Endothelial cell (in vitro differentiated cells): ENCODE results near the gene BRMS1. TPM values are rescaled to one million over a fixed set of nuclear protein-coding genes. Genes with fewer than 3 reads are reported as not detected.

Experiments
- DNase-seq: peaks from one replicate; pipeline ENCODE4 v3.0.0; 2021; ENCODE audit warnings: low spot score
- H3K27ac Mint-ChIP-seq: one replicate; pipeline ENCODE4 v1.8.0; 2021; ENCODE audit warnings: mixed read lengths, inconsistent platforms; ENCODE audit not compliant: unreplicated experiment
- H3K27me3 Mint-ChIP-seq: one replicate; pipeline ENCODE4 v1.8.0; 2021; ENCODE audit warnings: mild to moderate bottlenecking, moderate library complexity, mixed read lengths, inconsistent platforms; ENCODE audit not compliant: unreplicated experiment
- H3K36me3 Mint-ChIP-seq: one replicate; pipeline ENCODE4 v1.8.0; 2021; ENCODE audit warnings: mild to moderate bottlenecking, low read depth, mixed read lengths, inconsistent platforms; ENCODE audit not compliant: unreplicated experiment
- H3K4me1 Mint-ChIP-seq: one replicate; pipeline ENCODE4 v1.8.0; 2021; ENCODE audit warnings: mild to moderate bottlenecking, mixed read lengths, inconsistent platforms; ENCODE audit not compliant: unreplicated experiment
- H3K4me3 Mint-ChIP-seq: one replicate; pipeline ENCODE4 v1.8.0; 2021; ENCODE audit warnings: mild to moderate bottlenecking, mixed read lengths, inconsistent platforms; ENCODE audit not compliant: unreplicated experiment
- H3K9me3 Mint-ChIP-seq: one replicate; pipeline ENCODE4 v1.8.0; 2021; ENCODE audit warnings: mixed read lengths, inconsistent platforms; ENCODE audit not compliant: unreplicated experiment
- total RNA-seq: library from RNA; stranded (reverse); fragmentation: NEBNext Ultra II Directional; extraction: Animal tissue kit (Norgen Biotek cat#: 25700); gene quantifications from one replicate; pipeline ENCODE4 v1.2.1, GENCODE V29; 2021; ENCODE audit not compliant: unreplicated experiment
- TF ChIP-seq, protein P1 (sequence below): fragments of 200-600 bp; sonication (generic); IDR thresholded peaks from one replicate; pipeline ENCODE4 v1.5.0; 2021; ENCODE audit warnings: antibody characterized with exemption; ENCODE audit not compliant: unreplicated experiment

BRMS1 gene
- total RNA-seq, 1 donor from 2014 or later, result 38.4 TPM

- Mint-ChIP-seq H3K27ac (no peak overlapping the region), H3K4me1 (peaks cover 20% of the 10 kb centered on the region), H3K36me3 (peaks cover 9% of the 10 kb centered on the region), H3K9me3 (no peaks in the 10 kb centered on the region), H3K4me3 (no peak overlapping the region), H3K27me3 (peaks cover 10% of the 10 kb centered on the region)
- TF ChIP-seq, protein P1, sequence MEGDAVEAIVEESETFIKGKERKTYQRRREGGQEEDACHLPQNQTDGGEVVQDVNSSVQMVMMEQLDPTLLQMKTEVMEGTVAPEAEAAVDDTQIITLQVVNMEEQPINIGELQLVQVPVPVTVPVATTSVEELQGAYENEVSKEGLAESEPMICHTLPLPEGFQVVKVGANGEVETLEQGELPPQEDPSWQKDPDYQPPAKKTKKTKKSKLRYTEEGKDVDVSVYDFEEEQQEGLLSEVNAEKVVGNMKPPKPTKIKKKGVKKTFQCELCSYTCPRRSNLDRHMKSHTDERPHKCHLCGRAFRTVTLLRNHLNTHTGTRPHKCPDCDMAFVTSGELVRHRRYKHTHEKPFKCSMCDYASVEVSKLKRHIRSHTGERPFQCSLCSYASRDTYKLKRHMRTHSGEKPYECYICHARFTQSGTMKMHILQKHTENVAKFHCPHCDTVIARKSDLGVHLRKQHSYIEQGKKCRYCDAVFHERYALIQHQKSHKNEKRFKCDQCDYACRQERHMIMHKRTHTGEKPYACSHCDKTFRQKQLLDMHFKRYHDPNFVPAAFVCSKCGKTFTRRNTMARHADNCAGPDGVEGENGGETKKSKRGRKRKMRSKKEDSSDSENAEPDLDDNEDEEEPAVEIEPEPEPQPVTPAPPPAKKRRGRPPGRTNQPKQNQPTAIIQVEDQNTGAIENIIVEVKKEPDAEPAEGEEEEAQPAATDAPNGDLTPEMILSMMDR, result no peak
- no peak for DNase-seq
Observed at GRCh38 chr11:66349084-66349386, 4.1 kb upstream of the BRMS1 start.

DNA sequence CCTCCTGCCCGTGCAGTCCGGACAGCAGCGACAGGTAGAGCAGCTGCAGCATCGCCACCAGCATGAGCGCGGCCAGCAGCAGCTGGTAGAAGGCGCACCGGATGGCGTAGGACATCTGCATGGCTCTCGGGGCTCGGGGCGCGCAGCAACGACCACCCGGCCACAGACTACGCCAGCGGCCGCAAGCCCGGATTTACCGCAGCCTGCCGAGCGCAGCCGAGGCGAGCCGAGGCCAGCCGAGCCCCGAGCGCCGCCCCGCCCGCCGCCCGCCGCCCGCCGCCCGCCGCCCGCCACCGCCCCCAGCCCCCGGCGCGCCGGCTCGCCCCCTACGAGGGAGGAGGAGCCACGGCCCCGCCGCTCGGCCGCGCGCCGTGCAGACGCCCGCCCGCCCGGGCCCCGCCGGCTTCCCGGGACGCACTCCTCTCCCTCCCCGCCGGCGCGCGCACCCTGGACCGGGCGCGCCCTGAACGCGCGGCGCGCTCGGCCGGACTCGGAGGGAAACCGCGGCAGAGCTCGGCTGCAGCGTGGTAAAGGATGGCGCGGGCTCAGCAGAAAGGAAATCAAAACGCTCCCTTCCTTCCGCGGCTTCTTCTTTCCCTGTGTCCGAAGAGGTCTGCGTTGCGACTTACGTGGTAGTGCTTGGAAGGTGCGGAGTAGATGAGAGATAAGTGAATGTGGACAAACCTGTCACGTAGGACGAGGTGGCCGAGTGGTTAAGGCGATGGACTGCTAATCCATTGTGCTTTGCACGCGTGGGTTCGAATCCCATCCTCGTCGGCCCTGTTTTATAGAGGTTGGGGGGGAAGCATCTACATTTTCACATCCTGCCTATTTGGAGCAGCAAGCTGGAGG, 2.7 kb upstream of the BRMS1 start, which contains the start of gene B4GAT1:
Gene B4GAT1 (minus strand): TSS at position 205 of the 852 bp plus-strand sequence. CDS start 84 bp downstream, at position 121.
- Mint-ChIP-seq H3K36me3 (peaks cover 9% of the 10 kb centered on the region), H3K9me3 (no peaks in the 10 kb centered on the region), H3K27me3 (peaks cover 10% of the 10 kb centered on the region), H3K4me1 (peaks cover 22% of the 10 kb centered on the region), H3K27ac (peak within 1 kb of the TSS; percentile 95), H3K4me3 (peak within 1 kb of the TSS; percentile 94)
- DNase-seq, result peak; percentile 79
- TF ChIP-seq, protein P1, result no peak

- TF ChIP-seq, protein P1, result no peak
- Mint-ChIP-seq H3K36me3 (peaks cover 16% of the 10 kb centered on the region), H3K27ac (peak overlapping the region; percentile 24), H3K9me3 (no peaks in the 10 kb centered on the region), H3K4me1 (peaks cover 22% of the 10 kb centered on the region), H3K4me3 (peak overlapping the region; percentile 98), H3K27me3 (peaks cover 13% of the 10 kb centered on the region)
- no peak for DNase-seq
Observed at GRCh38 chr11:66346476-66347424, 1.8 kb upstream of the BRMS1 start.

DNA sequence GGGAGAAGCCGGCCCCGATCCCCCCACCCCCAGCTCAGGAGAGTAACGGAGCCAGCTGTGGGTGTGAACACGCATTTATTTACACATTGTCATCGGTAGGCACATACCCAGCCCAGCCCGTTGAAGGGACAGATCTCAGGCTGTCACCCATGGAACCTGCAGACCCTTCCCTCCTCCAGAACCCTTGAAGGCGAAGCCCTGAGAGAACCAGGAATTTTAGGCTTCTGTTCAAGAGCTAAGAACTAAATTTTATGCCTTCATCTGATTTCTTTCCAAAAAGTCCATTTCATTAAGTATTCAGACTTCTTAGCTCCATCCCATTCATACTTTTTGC, 379 bp upstream of the BRMS1 start:
- peak overlapping the region; percentile 84 for H3K27ac Mint-ChIP-seq
- peaks cover 22% of the 10 kb centered on the region for H3K36me3 Mint-ChIP-seq
- H3K9me3 Mint-ChIP-seq, result no peaks in the 10 kb centered on the region
- peaks cover 22% of the 10 kb centered on the region for H3K4me1 Mint-ChIP-seq
- DNase-seq, result no peak
- H3K27me3 Mint-ChIP-seq, result peaks cover 17% of the 10 kb centered on the region
- peak overlapping the region; percentile 98 for H3K4me3 Mint-ChIP-seq
- TF ChIP-seq, protein P1, result no peak
